Fibroblast of mammary gland (primary cell): ENCODE results near the gene CAPZA1.
A peak's percentile ranks its signal among the peaks of the same experiment; 100 is the strongest.

Source experiments
- DNase-seq: peaks from one replicate; pipeline ENCODE4 v3.0.0-alpha.2; 2010; ENCODE audit warnings: low read depth
- H3K4me3 ChIP-seq: 2 replicates; pipeline ENCODE4 v1.5.1; 2011; ENCODE audit warnings: low read depth, mild to moderate bottlenecking, low read length, moderate library complexity; ENCODE audit not compliant: control insufficient read depth
- TF ChIP-seq, protein P1 (sequence below): conservative IDR thresholded peaks from 2 replicates; pipeline ENCODE4 v1.5.1; 2011; ENCODE audit warnings: low read depth, low read length, inconsistent platforms; ENCODE audit not compliant: control insufficient read depth, insufficient read depth

Gene CAPZA1

DNA sequence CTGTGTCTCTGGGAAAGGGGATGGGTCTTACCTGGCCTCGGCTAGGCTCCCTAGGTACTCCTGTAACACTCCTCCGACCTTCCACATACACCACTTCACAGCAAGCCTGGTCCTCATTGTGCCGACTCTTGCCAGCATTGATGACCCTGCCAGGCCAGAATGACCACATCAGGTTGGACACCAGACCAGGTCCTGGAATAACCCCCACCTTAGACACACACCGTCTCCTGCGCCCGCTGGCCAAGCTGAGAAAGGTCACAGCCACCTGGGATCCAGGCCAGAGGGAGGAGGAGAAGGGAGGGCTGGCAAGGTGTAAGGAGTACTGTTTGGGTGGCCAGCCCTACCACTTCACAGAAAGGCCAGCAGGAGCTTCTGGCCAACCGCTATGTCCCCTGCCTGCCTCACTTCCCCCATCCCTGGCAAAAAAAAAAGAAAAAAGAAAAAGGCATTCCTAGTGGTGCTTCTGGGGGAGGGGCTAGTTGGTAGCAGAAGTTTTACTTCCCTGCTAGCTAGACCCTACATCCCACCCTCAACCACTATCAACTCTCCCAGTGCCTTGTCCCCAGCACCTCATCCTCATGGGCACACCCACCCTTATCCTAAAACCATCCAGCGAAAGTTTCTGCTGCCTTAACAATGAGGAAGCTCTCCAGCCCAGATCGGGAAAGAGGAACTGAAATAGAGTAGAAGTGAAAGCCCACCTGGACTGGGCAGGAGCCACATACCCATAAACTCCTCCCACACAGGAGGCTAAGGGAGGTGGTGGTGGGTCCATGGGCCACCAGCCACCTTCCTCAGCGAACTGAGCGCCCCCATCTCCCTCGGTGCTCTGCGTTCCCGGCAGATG, 94.1 kb downstream of the CAPZA1 start:
- TF ChIP-seq, protein P1, sequence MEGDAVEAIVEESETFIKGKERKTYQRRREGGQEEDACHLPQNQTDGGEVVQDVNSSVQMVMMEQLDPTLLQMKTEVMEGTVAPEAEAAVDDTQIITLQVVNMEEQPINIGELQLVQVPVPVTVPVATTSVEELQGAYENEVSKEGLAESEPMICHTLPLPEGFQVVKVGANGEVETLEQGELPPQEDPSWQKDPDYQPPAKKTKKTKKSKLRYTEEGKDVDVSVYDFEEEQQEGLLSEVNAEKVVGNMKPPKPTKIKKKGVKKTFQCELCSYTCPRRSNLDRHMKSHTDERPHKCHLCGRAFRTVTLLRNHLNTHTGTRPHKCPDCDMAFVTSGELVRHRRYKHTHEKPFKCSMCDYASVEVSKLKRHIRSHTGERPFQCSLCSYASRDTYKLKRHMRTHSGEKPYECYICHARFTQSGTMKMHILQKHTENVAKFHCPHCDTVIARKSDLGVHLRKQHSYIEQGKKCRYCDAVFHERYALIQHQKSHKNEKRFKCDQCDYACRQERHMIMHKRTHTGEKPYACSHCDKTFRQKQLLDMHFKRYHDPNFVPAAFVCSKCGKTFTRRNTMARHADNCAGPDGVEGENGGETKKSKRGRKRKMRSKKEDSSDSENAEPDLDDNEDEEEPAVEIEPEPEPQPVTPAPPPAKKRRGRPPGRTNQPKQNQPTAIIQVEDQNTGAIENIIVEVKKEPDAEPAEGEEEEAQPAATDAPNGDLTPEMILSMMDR, result no peak
- DNase-seq, result no peak
- peak overlapping the region; percentile 49 for H3K4me3 ChIP-seq

DNA sequence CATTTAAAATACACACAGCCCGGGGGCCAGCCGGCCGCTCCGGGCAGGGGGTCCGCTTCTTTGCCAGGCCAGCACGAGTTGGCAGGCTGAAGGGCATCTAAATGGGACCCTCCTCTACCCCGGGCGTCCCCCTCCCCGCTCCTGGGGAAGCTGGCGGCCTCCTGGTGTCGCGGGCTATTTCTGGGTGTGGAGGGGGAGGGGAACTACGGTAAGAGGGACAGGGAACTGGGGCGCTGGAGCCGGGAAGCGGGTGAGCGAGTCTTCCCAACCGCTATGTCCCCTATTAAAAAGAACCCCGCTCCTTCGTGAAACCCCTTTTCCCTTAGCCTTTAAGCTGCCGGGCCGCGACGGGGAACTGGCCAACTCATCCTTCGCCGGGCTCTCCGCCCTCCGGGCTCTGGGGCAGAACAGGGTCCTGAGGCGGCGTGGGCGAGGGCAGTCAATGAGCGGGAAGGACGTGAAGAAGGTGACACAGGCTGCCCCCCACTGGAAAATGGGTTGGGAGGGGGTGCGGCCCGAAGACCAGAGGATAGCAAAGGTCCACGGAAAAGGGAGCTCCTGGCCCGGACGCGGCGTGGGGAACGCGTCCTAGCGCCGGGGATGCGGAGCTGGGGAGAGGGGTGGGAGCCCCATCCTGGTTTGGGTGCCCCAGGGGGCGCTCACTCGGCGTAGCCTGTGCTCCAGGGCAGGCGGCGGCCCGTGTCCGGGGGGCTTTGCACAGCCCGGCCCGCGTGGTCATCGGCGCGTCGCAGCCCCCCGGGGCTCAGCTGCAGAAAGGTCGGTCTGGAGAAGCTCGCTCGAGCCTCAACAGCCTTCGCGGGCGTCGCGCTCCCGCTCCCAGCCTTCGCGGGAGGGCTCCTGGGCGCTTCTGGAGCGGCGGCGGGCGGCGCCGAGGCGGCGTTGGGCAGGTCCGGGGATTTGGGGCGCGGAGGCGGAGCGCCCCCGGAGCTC, 95.0 kb downstream of the CAPZA1 start:
- H3K4me3 ChIP-seq, result peak overlapping the region; percentile 49
- TF ChIP-seq, protein P1, result no peak
- no peak for DNase-seq

DNA sequence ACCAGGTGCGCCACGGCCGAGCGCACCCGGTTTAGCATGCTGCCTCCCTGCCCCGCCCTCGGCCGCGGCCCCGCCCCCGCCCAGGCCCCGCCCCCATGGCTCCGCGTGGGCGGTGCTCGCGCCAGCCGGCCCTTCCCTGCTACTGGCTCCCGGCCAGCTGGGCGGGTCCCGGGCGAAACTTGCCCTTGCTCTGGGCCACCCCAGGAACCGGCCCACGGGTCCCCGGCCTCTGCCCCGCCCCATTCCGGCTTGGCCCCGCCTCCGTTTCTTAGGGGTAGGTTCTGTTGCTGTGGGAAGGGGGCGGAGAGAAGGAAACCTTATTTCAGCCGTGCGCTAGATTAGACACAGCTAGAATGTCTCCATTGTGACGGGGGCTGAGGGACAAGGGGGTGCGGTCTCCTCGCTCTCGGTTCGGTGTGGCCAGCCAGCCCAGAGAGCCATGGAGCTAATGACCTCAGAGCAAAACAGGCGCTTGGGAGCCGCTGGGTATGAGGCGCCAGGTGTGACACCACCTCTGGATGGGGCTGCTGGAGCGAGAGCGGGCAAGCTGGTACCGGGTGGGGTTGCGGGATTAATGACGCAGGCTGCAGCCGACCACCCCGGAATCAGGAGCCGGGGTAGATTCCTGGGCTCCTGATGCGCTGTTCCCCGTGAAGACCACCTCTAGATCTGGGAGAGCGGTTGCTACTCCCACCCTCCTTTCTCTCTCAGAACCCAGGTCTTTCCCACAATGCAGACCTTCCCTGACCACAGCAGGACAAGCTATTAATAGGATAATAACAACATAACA, 95.8 kb downstream of the CAPZA1 start, which contains the start of gene PPM1J:
Gene PPM1J (minus strand): TSS at position 69 of the 790 bp plus-strand sequence. CDS start 31 bp downstream, at position 38.
- TF ChIP-seq, protein P1, result no peak
- DNase-seq, result peak; percentile 86
- peak within 1 kb of the TSS; percentile 67 for H3K4me3 ChIP-seq

DNA sequence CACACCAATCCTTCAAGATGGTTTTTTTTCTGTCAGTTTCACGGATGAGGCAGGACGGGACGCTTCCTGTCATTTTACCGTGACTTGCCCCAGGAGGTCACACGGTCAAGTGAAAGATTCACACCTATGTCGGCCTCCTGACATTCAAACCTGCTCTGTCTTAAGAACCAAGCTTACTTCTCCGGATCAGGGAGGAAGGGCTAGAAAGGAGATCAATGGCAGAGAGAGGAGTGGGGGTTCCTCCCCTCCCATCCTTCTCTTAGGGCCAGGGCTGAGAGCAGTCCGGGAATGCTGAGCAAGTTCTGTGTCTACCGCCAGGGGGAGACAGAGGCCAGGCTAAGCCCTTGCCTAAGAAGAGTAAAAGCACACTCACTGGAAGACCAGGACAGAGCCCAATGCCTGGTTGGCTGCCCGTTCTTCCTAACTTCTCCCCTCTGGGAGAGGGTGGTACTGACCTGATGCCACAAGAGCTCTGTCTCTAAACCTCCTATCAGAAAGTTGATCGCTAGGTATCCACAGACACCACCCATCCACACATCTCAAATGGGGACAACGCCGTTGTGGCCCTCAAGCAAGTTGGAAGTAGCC, 96.6 kb downstream of the CAPZA1 start:
- TF ChIP-seq, protein P1, result peak; percentile 97
- H3K4me3 ChIP-seq, result peak overlapping the region; percentile 67

DNA sequence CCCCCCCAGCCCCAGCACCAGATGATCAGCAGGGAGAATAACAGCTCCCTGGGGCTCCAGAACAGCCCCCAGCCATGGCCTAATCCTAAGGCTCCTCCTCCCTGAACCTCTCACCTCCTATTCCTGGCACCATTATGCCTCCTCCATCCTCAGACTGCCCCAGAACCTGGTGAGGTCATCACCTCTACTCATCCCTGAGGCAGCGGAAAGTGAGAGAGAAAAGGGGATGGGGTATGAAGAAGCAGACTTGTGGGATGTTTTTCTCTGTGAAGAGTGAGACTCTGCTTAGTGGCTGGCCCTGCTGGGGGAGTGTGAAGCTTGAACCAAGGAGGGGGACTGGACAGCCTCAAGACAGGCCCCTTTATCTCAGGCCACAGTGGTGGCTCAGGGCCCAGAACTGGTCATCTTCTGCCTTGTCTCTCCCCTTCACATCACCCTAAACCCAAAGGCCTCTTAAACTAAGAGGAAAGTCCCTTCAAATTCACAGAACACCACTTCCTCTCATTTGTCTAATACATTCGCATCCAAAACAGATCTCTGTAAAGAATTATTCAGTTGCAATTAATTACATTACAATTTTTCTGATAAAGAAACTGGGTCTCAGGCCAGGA, 97.7 kb downstream of the CAPZA1 start:
- H3K4me3 ChIP-seq, result no peak overlapping the region
- DNase-seq, result no peak
- TF ChIP-seq, protein P1, result no peak

More for the DNA sequence above, 96.6 kb downstream of the CAPZA1 start:
- peak; percentile 91 for DNase-seq
